ENCODE data around the gene TRIM47. TPM values are rescaled to one million over a fixed set of nuclear protein-coding genes. Genes with fewer than 3 reads are reported as not detected.

Gene TRIM47
- total and polyA plus RNA-seq, 4 donors, result 6.9 to 18.5 (median 13.8) TPM

DNA sequence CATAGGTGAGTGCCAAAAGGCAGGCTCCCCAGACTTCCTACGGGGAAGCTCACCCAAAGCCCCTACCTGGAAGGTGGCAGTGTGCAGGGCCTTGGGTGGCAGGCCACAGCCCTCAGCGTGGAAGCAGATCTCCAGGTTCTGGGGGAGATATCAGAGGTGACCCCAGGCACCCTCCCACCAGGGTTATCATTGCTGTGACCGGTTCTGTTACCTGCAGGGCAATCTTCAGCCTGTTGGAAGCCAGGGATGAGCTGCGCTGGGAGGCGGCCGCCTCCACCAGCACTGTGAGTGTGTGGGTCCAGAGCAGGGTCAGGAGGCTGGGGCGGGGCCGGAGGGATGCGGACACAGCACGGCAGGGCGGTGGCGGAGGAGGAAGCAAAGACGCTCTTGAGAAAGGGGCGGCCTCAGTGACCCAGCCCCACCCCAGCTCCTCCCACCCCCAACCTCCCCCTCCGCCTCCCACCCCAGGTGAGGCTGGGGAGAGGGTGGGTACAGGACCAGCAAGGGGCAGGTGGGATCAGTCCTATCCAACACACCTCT lies 47.3 kb downstream of the TRIM47 start (continued):
- no peak for TF ChIP-seq FOXA1 (IDR thresholded peaks at IDR 0.05)

DNA sequence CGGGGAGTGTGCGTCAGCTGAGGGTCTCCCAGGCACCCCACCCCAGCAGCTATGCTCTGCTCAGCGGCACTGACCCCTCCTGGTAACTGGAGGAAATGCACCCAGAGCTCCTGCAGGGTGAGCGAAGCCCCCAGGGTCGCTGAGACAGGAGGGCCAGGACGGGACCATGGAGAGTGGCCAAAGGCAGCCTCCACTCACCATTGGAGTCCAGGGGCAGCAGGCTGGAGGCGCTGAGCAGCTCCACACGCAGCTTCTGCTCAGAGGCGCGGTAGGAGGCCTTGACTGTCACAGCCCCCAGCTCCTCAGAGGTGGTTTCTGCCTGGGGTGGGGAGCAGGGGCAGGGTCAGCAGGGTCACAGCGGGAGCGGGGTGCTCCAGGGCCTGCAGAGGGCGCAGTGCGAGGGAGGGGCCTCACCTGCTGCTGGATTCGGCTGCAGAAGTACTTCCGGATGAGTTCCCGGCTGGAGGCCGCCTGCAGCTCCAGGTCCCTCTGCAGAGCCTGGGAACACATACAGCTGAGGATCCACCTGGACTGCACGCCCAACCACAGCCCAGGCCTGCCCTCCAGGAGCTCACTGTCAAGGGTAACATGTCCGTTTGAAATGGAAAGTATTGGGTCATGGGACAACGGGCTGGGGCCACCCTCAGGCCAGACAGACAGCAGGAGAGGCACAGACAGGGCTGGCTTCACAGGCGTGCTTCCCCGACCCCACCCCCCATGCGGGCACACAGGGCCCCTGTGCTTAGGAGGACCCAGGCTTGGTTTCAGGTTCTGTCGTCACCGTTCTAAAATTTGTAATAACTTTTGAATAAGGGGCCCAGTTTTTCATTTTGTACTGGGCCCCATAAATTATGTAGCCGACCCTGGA lies 48.0 kb downstream of the TRIM47 start:
- Histone ChIP-seq H3K9me3 (ENCODE audit: control insufficient read depth in 4 of 4, low read length in 3 of 4) (no peaks in the 10 kb centered on the region), H3K9ac (ENCODE audit: low read depth in 1 of 2, low read length in 2 of 2) (no peak overlapping the region), H3K27me3 (ENCODE audit: control insufficient read depth in 4 of 4, insufficient read depth in 4 of 4, low read length in 3 of 4) (no peaks in the 10 kb centered on the region), H3K4me1 (ENCODE audit: control insufficient read depth in 4 of 4, insufficient read depth in 4 of 4, low read length in 3 of 4) (peaks cover 0 to 19% (median 9%) of the 10 kb centered on the region in 4 donors), H3K36me3 (ENCODE audit: control insufficient read depth in 4 of 4, insufficient read depth in 3 of 4, low read depth in 1 of 4, low read length in 3 of 4) (peaks cover 6 to 28% (median 8%) of the 10 kb centered on the region in 4 donors), H3K4me3 (ENCODE audit: low read depth in 1 of 3, low read length in 3 of 3) (no peak overlapping the region), H3K27ac (ENCODE audit: low read depth in 1 of 2, low read length in 2 of 2) (no peak overlapping the region)
- 84% methylated on average over 27 of the region's 27 CpGs for WGBS
- DNase-seq (ENCODE audit: low spot score), result no peak
- TF ChIP-seq HNF4A (conservative IDR thresholded peaks at IDR 0.05) (no peak), FOXA2 (IDR thresholded peaks at IDR 0.05) (no peak)
- TF ChIP-seq, protein P1, sequence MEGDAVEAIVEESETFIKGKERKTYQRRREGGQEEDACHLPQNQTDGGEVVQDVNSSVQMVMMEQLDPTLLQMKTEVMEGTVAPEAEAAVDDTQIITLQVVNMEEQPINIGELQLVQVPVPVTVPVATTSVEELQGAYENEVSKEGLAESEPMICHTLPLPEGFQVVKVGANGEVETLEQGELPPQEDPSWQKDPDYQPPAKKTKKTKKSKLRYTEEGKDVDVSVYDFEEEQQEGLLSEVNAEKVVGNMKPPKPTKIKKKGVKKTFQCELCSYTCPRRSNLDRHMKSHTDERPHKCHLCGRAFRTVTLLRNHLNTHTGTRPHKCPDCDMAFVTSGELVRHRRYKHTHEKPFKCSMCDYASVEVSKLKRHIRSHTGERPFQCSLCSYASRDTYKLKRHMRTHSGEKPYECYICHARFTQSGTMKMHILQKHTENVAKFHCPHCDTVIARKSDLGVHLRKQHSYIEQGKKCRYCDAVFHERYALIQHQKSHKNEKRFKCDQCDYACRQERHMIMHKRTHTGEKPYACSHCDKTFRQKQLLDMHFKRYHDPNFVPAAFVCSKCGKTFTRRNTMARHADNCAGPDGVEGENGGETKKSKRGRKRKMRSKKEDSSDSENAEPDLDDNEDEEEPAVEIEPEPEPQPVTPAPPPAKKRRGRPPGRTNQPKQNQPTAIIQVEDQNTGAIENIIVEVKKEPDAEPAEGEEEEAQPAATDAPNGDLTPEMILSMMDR (IDR thresholded peaks at IDR 0.05; ENCODE audit: low read depth, low read length, missing input control), result peak; percentile 25

DNA sequence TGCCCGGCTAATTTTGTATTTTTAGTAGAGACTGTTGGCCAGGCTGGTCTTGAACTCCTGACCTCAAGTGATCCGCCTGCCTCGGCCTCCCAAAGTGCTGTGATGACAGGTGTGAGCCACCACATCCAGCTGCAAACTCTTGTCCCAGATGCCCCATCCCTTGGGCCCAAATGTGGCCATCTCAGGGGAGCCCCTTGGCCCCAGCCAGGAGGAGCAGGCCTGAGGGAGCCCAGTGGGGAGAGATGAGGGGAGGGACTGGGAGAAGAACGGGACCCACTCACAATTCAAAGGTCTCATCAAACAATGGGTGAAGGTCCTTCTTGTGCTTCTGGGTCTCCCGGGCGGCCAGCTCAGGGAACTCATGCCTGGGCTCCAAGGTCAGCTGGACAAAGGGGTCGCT lies 48.6 kb downstream of the TRIM47 start:
- Histone ChIP-seq H3K9ac (ENCODE audit: low read depth in 1 of 2, low read length in 2 of 2) (no peak overlapping the region), H3K9me3 (ENCODE audit: control insufficient read depth in 4 of 4, low read length in 3 of 4) (no peaks in the 10 kb centered on the region), H3K4me1 (ENCODE audit: control insufficient read depth in 4 of 4, insufficient read depth in 4 of 4, low read length in 3 of 4) (peaks cover 0 to 17% (median 9%) of the 10 kb centered on the region in 4 donors), H3K4me3 (ENCODE audit: low read depth in 1 of 3, low read length in 3 of 3) (no peak overlapping the region), H3K27ac (ENCODE audit: low read depth in 1 of 2, low read length in 2 of 2) (no peak overlapping the region), H3K36me3 (ENCODE audit: control insufficient read depth in 4 of 4, insufficient read depth in 3 of 4, low read depth in 1 of 4, low read length in 3 of 4) (peaks cover 5 to 26% (median 5%) of the 10 kb centered on the region in 4 donors), H3K27me3 (ENCODE audit: control insufficient read depth in 4 of 4, insufficient read depth in 4 of 4, low read length in 3 of 4) (no peaks in the 10 kb centered on the region)
- WGBS, result 93% methylated on average over 7 of the region's 7 CpGs
- TF ChIP-seq JUND (IDR thresholded peaks at IDR 0.05), result no peak
- no peak for TF ChIP-seq TAF1 (conservative IDR thresholded peaks at IDR 0.05)
- TF ChIP-seq RAD21 (IDR thresholded peaks at IDR 0.05), result no peak
- TF ChIP-seq, protein P2, sequence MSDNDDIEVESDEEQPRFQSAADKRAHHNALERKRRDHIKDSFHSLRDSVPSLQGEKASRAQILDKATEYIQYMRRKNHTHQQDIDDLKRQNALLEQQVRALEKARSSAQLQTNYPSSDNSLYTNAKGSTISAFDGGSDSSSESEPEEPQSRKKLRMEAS (IDR thresholded peaks at IDR 0.05), result no peak
- TF ChIP-seq GABPA (IDR thresholded peaks at IDR 0.05 in 1 of 2, conservative IDR thresholded peaks at IDR 0.05 in 1 of 2), result no peak
- TF ChIP-seq HNF4G (IDR thresholded peaks at IDR 0.05), result no peak
- no peak for TF ChIP-seq FOXA2 (IDR thresholded peaks at IDR 0.05)
- TF ChIP-seq, protein P1 (IDR thresholded peaks at IDR 0.05; ENCODE audit: low read depth, low read length, missing input control), result no peak
- TF ChIP-seq, protein P3, sequence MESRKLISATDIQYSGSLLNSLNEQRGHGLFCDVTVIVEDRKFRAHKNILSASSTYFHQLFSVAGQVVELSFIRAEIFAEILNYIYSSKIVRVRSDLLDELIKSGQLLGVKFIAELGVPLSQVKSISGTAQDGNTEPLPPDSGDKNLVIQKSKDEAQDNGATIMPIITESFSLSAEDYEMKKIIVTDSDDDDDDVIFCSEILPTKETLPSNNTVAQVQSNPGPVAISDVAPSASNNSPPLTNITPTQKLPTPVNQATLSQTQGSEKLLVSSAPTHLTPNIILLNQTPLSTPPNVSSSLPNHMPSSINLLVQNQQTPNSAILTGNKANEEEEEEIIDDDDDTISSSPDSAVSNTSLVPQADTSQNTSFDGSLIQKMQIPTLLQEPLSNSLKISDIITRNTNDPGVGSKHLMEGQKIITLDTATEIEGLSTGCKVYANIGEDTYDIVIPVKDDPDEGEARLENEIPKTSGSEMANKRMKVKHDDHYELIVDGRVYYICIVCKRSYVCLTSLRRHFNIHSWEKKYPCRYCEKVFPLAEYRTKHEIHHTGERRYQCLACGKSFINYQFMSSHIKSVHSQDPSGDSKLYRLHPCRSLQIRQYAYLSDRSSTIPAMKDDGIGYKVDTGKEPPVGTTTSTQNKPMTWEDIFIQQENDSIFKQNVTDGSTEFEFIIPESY (IDR thresholded peaks at IDR 0.05), result no peak
- no peak for DNase-seq (ENCODE audit: low spot score)
